CD4-positive, alpha-beta T cell treated with Interleukin-10 for 1 hour (primary cell): ENCODE measurements around the gene BRIP1.
"Not testable (repeated sequence)": the region's sequence is repeated elsewhere in the genome, so short reads cannot be mapped to it uniquely, and the experiment has no call there.

ENCODE experiments used
- DNase-seq: peaks from one replicate; pipeline ENCODE4 v3.0.0-alpha.2; 2020

The BRIP1 gene

GRCh38 chr17:61684818-61685217 lies 178.5 kb downstream of the BRIP1 start:
- DNase-seq = no peak

GRCh38 chr17:61684172-61684571 lies 179.2 kb downstream of the BRIP1 start:
- no peak for DNase-seq

GRCh38 chr17:61683466-61683865 lies 179.9 kb downstream of the BRIP1 start:
- no peak for DNase-seq

GRCh38 chr17:61680921-61681320 lies 182.4 kb downstream of the BRIP1 start:
- no peak for DNase-seq

GRCh38 chr17:61678339-61678738 lies 185.0 kb downstream of the BRIP1 start:
- no peak for DNase-seq

- not testable (repeated sequence) for DNase-seq
Observed at GRCh38 chr17:61677150-61677811, 186.0 kb downstream of the BRIP1 start.

- DNase-seq = not testable (repeated sequence)
Observed at GRCh38 chr17:61676522-61676921, 186.8 kb downstream of the BRIP1 start.

- not testable (repeated sequence) for DNase-seq
Observed at GRCh38 chr17:61674609-61675008, 188.7 kb downstream of the BRIP1 start.

- not testable (repeated sequence) for DNase-seq
Observed at GRCh38 chr17:61673019-61673897, 190.1 kb downstream of the BRIP1 start.

- DNase-seq = no peak
Observed at GRCh38 chr17:61672140-61672539, 191.2 kb downstream of the BRIP1 start.

- no peak for DNase-seq
Observed at GRCh38 chr17:61670691-61671090, 192.6 kb downstream of the BRIP1 start.

GRCh38 chr17:61669522-61669921 lies 193.8 kb downstream of the BRIP1 start:
- DNase-seq = no peak

- no peak for DNase-seq
Observed at GRCh38 chr17:61668486-61668885, 194.8 kb downstream of the BRIP1 start.

- DNase-seq = not testable (repeated sequence)
Observed at GRCh38 chr17:61666406-61667088, 196.8 kb downstream of the BRIP1 start.

- DNase-seq = no peak
Observed at GRCh38 chr17:61663310-61663709, 200.0 kb downstream of the BRIP1 start.

GRCh38 chr17:61662741-61663140 lies 200.6 kb downstream of the BRIP1 start:
- no peak for DNase-seq

- no peak for DNase-seq
Observed at GRCh38 chr17:61662186-61662585, 201.1 kb downstream of the BRIP1 start.

GRCh38 chr17:61660746-61661485 lies 202.4 kb downstream of the BRIP1 start:
- no peak for DNase-seq

- no peak for DNase-seq
Observed at GRCh38 chr17:61659437-61659836, 203.9 kb downstream of the BRIP1 start.

GRCh38 chr17:61658183-61658582 lies 205.1 kb downstream of the BRIP1 start:
- DNase-seq = no peak

GRCh38 chr17:61657338-61657737 lies 206.0 kb downstream of the BRIP1 start:
- no peak for DNase-seq

- DNase-seq = no peak
Observed at GRCh38 chr17:61656721-61657217, 206.6 kb downstream of the BRIP1 start.

- DNase-seq = no peak
Observed at GRCh38 chr17:61650749-61651148, 212.6 kb downstream of the BRIP1 start.
